ENCODE data around the gene CYP27C1. TPM values are rescaled to one million over a fixed set of nuclear protein-coding genes. Genes with fewer than 3 reads are reported as not detected.

Gene CYP27C1
- total RNA-seq, 1 donor from 2014 or later, result 3.0 TPM

- no peak overlapping the region for H3K4me3 Mint-ChIP-seq
- H3K9me3 Mint-ChIP-seq, result peaks cover 12% of the 10 kb centered on the region
- H3K4me1 Mint-ChIP-seq, result no peaks in the 10 kb centered on the region
These were observed 38.2 kb downstream of the CYP27C1 start for GRCh38 chr2:127181851-127182250.

GRCh38 chr2:127179766-127180165 is 40.3 kb downstream of the CYP27C1 start:
- Mint-ChIP-seq H3K36me3 (no peaks in the 10 kb centered on the region), H3K9me3 (peaks cover 12% of the 10 kb centered on the region), H3K27me3 (ENCODE audit: insufficient read depth, low read depth) (peaks cover 2% of the 10 kb centered on the region), H3K4me1 (peaks cover 17% of the 10 kb centered on the region), H3K4me3 (no peak overlapping the region), H3K27ac (no peak overlapping the region)
- no peak overlapping the region for H3K4me2 ChIP-seq
- peaks cover 17% of the 10 kb centered on the region for H3K4me1 ChIP-seq
- no peaks in the 10 kb centered on the region for H3K9me3 ChIP-seq (ENCODE audit: low read depth)
- no peak overlapping the region for H3K4me3 ChIP-seq
- no peak overlapping the region for H3K9ac ChIP-seq
- no peaks in the 10 kb centered on the region for H4K20me1 ChIP-seq (ENCODE audit: low read depth)
- H3F3A ChIP-seq (ENCODE audit: low read depth), result no peaks in the 10 kb centered on the region
- no peak for DNase-seq (ENCODE audit: low spot score)
- H2AFZ ChIP-seq (replicated peaks), result no peak overlapping the region
- no peak overlapping the region for H3K27ac ChIP-seq
- no peaks in the 10 kb centered on the region for H3K36me3 ChIP-seq
- H3K79me2 ChIP-seq (ENCODE audit: low read depth), result no peaks in the 10 kb centered on the region
- TF ChIP-seq CTCF (IDR thresholded peaks at IDR 0.05) (no peak), EZH2phosphoT487 (IDR thresholded peaks at IDR 0.05) (no peak), EZH2 (IDR thresholded peaks at IDR 0.05) (no peak)
- no peaks in the 10 kb centered on the region for H3K27me3 ChIP-seq

More at GRCh38 chr2:127181851-127182250, 38.2 kb downstream of the CYP27C1 start:
- DNase-seq (ENCODE audit: low spot score), result no peak
- Histone ChIP-seq H3K36me3 (no peaks in the 10 kb centered on the region), H3K4me2 (no peak overlapping the region), H3K9ac (no peak overlapping the region), H3K9me3 (ENCODE audit: low read depth) (no peaks in the 10 kb centered on the region), H3K79me2 (ENCODE audit: low read depth) (no peaks in the 10 kb centered on the region), H3K4me1 (peaks cover 9% of the 10 kb centered on the region), H3K4me3 (no peak overlapping the region), H3F3A (ENCODE audit: low read depth) (no peaks in the 10 kb centered on the region), H4K20me1 (ENCODE audit: low read depth) (no peaks in the 10 kb centered on the region), H3K27me3 (no peaks in the 10 kb centered on the region), H3K27ac (no peak overlapping the region), H2AFZ (replicated peaks) (no peak overlapping the region)
- TF ChIP-seq EZH2phosphoT487 (IDR thresholded peaks at IDR 0.05) (no peak), EZH2 (IDR thresholded peaks at IDR 0.05) (no peak), CTCF (IDR thresholded peaks at IDR 0.05) (no peak)
- no peaks in the 10 kb centered on the region for H3K36me3 Mint-ChIP-seq
- no peak overlapping the region for H3K27ac Mint-ChIP-seq
- peaks cover 2% of the 10 kb centered on the region for H3K27me3 Mint-ChIP-seq (ENCODE audit: insufficient read depth, low read depth)

GRCh38 chr2:127177617-127178263 is 42.4 kb downstream of the CYP27C1 start:
- Histone ChIP-seq H2AFZ (replicated peaks) (no peak overlapping the region), H3K27me3 (no peaks in the 10 kb centered on the region), H3K4me2 (no peak overlapping the region), H3F3A (ENCODE audit: low read depth) (no peaks in the 10 kb centered on the region), H3K9me3 (ENCODE audit: low read depth) (no peaks in the 10 kb centered on the region), H3K79me2 (ENCODE audit: low read depth) (no peaks in the 10 kb centered on the region), H3K27ac (no peak overlapping the region), H3K4me3 (no peak overlapping the region), H4K20me1 (ENCODE audit: low read depth) (no peaks in the 10 kb centered on the region), H3K36me3 (no peaks in the 10 kb centered on the region), H3K4me1 (peaks cover 10% of the 10 kb centered on the region), H3K9ac (no peak overlapping the region)
- no peak for DNase-seq (ENCODE audit: low spot score)
- peaks cover 12% of the 10 kb centered on the region for H3K9me3 Mint-ChIP-seq
- no peaks in the 10 kb centered on the region for H3K36me3 Mint-ChIP-seq
- H3K4me1 Mint-ChIP-seq, result peaks cover 19% of the 10 kb centered on the region
- no peak overlapping the region for H3K4me3 Mint-ChIP-seq
- no peak overlapping the region for H3K27ac Mint-ChIP-seq
- peaks cover 2% of the 10 kb centered on the region for H3K27me3 Mint-ChIP-seq (ENCODE audit: insufficient read depth, low read depth)
- TF ChIP-seq EZH2phosphoT487 (IDR thresholded peaks at IDR 0.05) (no peak), EZH2 (IDR thresholded peaks at IDR 0.05) (no peak), CTCF (IDR thresholded peaks at IDR 0.05) (no peak)
